ENCODE results near the gene SLC1A7. TPM values are rescaled to one million over a fixed set of nuclear protein-coding genes. Genes with fewer than 3 reads are reported as not detected.
"Not testable (repeated sequence)": the region's sequence is repeated elsewhere in the genome, so short reads cannot be mapped to it uniquely, and the experiment has no call there.

Gene SLC1A7
- total RNA-seq, 1 donor from 2014 or later: not detected

DNA sequence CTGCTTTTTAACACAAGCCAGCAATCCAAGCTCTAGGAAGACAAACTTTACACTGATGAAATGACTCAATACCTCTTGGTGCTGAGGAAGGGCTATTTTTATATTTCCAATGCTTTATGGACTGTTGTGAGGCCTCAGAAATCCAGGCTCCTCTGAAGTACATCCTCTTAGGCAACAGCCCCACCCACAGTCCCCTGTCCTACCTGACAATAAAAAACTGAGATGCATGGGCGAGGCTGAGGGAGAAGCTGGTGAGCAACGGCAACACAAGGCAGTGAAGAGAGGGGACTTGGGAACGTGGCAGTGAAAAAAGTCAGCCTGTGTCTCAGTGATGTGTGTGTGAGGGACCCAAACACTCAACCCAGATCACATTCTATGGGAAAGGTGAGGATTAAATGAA, 44.1 kb upstream of the SLC1A7 start:
- Mint-ChIP-seq H3K27me3 (ENCODE audit: unreplicated experiment) (no peaks in the 10 kb centered on the region), H3K4me3 (ENCODE audit: unreplicated experiment) (no peak overlapping the region), H3K4me1 (ENCODE audit: unreplicated experiment) (peaks cover 9% of the 10 kb centered on the region), H3K27ac (ENCODE audit: unreplicated experiment) (no peak overlapping the region), H3K9me3 (ENCODE audit: unreplicated experiment) (no peaks in the 10 kb centered on the region), H3K36me3 (ENCODE audit: unreplicated experiment) (no peaks in the 10 kb centered on the region)
- no peak for DNase-seq (ENCODE audit: extremely low spot score, unreplicated experiment)
- TF ChIP-seq, protein P1, sequence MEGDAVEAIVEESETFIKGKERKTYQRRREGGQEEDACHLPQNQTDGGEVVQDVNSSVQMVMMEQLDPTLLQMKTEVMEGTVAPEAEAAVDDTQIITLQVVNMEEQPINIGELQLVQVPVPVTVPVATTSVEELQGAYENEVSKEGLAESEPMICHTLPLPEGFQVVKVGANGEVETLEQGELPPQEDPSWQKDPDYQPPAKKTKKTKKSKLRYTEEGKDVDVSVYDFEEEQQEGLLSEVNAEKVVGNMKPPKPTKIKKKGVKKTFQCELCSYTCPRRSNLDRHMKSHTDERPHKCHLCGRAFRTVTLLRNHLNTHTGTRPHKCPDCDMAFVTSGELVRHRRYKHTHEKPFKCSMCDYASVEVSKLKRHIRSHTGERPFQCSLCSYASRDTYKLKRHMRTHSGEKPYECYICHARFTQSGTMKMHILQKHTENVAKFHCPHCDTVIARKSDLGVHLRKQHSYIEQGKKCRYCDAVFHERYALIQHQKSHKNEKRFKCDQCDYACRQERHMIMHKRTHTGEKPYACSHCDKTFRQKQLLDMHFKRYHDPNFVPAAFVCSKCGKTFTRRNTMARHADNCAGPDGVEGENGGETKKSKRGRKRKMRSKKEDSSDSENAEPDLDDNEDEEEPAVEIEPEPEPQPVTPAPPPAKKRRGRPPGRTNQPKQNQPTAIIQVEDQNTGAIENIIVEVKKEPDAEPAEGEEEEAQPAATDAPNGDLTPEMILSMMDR (IDR thresholded peaks at IDR 0.05): no peak

DNA sequence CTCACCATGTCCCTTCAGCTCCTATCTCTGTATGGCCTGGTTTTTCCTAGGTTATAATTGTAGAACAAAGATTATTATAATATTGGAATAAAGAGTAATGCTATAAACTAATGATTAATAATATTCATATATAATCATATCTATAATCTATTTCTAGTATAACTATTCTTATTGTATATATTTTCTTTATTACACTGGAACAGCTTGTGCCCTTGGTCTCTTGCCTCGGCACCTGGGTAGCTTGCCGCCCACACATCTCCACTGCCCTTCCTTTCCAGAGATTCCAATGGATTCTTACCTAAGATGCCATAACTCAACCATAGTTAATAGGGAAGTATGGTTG, 43.5 kb upstream of the SLC1A7 start:
- H3K4me3 Mint-ChIP-seq (ENCODE audit: unreplicated experiment); H3K27me3 Mint-ChIP-seq (ENCODE audit: unreplicated experiment); H3K27ac Mint-ChIP-seq (ENCODE audit: unreplicated experiment); H3K9me3 Mint-ChIP-seq (ENCODE audit: unreplicated experiment); H3K36me3 Mint-ChIP-seq (ENCODE audit: unreplicated experiment); H3K4me1 Mint-ChIP-seq (ENCODE audit: unreplicated experiment); DNase-seq (ENCODE audit: extremely low spot score, unreplicated experiment): not testable (repeated sequence)
- TF ChIP-seq, protein P1 (IDR thresholded peaks at IDR 0.05): peak; percentile 6

DNA sequence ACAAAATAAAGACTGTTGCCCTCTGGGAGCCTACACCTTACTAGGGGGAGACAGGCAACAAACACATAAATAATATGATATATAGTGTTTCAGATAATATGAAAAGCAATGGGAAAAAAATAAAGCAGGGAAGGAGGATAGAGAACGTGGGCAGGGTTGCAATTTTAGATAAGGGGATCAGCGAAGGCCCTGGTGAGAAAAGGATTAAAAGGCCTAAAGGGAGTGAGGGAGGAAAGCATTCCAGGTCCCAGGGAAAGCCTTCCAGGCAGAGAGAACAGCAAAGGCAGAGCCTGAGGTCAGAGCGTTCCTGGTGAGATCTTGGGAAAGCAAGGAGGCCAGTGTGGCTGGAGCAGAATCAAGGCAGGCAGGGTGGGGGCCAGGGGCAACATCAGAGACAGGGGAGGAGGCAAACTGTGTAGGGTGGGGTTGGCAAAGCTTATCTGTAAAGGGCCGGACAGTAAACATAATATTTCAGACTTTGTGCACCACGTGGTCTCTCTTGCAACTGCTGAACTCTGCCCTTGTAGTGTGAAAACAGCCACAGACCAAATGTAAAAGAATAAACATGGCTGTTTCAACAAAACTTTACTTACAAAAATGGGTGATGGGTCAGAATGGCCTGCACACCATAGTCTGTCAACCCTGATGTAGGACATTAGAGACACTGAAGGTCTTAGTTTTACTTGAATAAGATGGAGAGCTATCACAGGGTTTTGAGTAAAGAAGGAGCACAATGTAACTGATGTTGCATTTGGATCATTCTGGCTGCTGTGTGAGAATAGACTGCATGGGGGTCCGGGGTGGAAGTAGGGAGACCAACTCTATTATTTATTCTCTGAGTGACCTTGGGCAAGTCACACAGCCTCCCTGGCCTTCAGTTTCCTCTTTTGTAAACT, 40.9 kb upstream of the SLC1A7 start:
- Mint-ChIP-seq H3K9me3 (ENCODE audit: unreplicated experiment) (no peaks in the 10 kb centered on the region), H3K4me1 (ENCODE audit: unreplicated experiment) (no peaks in the 10 kb centered on the region), H3K36me3 (ENCODE audit: unreplicated experiment) (no peaks in the 10 kb centered on the region), H3K27me3 (ENCODE audit: unreplicated experiment) (no peaks in the 10 kb centered on the region), H3K27ac (ENCODE audit: unreplicated experiment) (no peak overlapping the region), H3K4me3 (ENCODE audit: unreplicated experiment) (no peak overlapping the region)
- TF ChIP-seq, protein P1 (IDR thresholded peaks at IDR 0.05): no peak
- DNase-seq (ENCODE audit: extremely low spot score, unreplicated experiment): no peak

DNA sequence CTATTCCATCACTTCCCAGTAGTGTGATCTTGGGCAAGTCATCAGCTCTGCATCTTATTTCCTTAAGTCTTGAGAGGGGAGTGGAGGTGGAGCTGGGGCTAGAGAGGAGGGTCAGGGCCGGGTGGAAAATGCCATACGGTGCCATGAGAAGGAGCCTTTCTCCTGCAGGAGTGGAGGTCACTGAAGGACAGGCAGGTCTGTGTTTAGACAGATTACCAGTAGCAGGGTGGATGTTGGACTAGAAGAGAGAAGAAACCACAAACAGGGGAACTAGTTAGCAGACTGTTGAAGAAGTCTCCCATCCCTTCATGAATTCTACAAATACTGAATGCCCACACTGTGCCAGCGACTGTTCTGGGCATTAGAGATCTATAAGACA, 40.3 kb upstream of the SLC1A7 start:
- no peak overlapping the region for H3K27ac Mint-ChIP-seq (ENCODE audit: unreplicated experiment)
- TF ChIP-seq, protein P1 (IDR thresholded peaks at IDR 0.05): no peak
- H3K4me1 Mint-ChIP-seq (ENCODE audit: unreplicated experiment): no peaks in the 10 kb centered on the region
- no peaks in the 10 kb centered on the region for H3K36me3 Mint-ChIP-seq (ENCODE audit: unreplicated experiment)
- H3K4me3 Mint-ChIP-seq (ENCODE audit: unreplicated experiment): no peak overlapping the region
- DNase-seq (ENCODE audit: extremely low spot score, unreplicated experiment): no peak
- H3K27me3 Mint-ChIP-seq (ENCODE audit: unreplicated experiment): no peaks in the 10 kb centered on the region
- H3K9me3 Mint-ChIP-seq (ENCODE audit: unreplicated experiment): no peaks in the 10 kb centered on the region

DNA sequence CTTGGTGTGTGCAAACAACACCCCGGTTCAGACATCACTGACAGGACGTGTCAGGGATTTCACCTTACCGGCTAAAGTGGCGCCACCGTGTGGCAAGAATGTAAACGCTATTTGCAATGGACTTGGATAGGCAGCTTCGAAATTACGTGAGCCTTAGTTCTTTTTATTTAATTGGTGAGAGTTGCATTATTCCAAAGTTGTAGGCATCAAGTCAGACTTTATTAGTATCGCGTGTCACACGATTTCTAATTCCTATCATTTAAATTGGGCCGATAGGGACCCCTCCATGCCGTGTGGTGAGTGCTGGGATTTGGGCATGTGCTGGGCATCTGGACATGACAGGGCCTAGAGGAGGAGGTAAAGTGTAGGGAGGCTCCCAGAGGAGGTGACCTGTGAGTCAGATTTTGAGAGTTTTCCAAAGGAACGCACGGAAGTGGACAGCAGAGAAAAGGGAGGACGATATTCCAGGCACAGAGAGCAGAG, 39.7 kb upstream of the SLC1A7 start:
- DNase-seq (ENCODE audit: extremely low spot score, unreplicated experiment): peak; percentile 89
- no peaks in the 10 kb centered on the region for H3K9me3 Mint-ChIP-seq (ENCODE audit: unreplicated experiment)
- H3K36me3 Mint-ChIP-seq (ENCODE audit: unreplicated experiment): no peaks in the 10 kb centered on the region
- H3K4me3 Mint-ChIP-seq (ENCODE audit: unreplicated experiment): no peak overlapping the region
- no peak overlapping the region for H3K27ac Mint-ChIP-seq (ENCODE audit: unreplicated experiment)
- H3K4me1 Mint-ChIP-seq (ENCODE audit: unreplicated experiment): no peaks in the 10 kb centered on the region
- H3K27me3 Mint-ChIP-seq (ENCODE audit: unreplicated experiment): no peaks in the 10 kb centered on the region
- TF ChIP-seq, protein P1 (IDR thresholded peaks at IDR 0.05): peak; percentile 85

Data from osteocyte (in vitro differentiated cells).